SH-SY5Y (cell line): Measurements from ENCODE around the gene FSTL4.

Experiments used
- GATA2 ChIP-seq: IDR thresholded peaks from 2 replicates; pipeline ENCODE4 v1.6.1; 2011; ENCODE audit warnings: mild to moderate bottlenecking, low read depth, low read length
- GATA3 ChIP-seq: IDR thresholded peaks from 2 replicates; pipeline ENCODE4 v1.6.1; 2011; ENCODE audit warnings: low read depth, mild to moderate bottlenecking, low read length, moderate library complexity

Gene FSTL4

GRCh38 chr5:133343196-133343595 is 269.1 kb downstream of the FSTL4 start:
- TF ChIP-seq GATA2: no peak
- no peak for TF ChIP-seq GATA3

GRCh38 chr5:133341915-133342710 is 270.2 kb downstream of the FSTL4 start:
- TF ChIP-seq GATA3 (no peak), GATA2 (no peak)

- no peak for TF ChIP-seq GATA2
- no peak for TF ChIP-seq GATA3
Observed at GRCh38 chr5:133341296-133341695, 271.0 kb downstream of the FSTL4 start.

GRCh38 chr5:133340822-133341221 is 271.5 kb downstream of the FSTL4 start:
- TF ChIP-seq GATA3 (no peak), GATA2 (no peak)

- TF ChIP-seq GATA3 (no peak), GATA2 (no peak)
Observed at GRCh38 chr5:133340002-133340755, 272.2 kb downstream of the FSTL4 start.

GRCh38 chr5:133338504-133339355 is 273.6 kb downstream of the FSTL4 start:
- TF ChIP-seq GATA2: no peak
- TF ChIP-seq GATA3: no peak

GRCh38 chr5:133337795-133338445 is 274.4 kb downstream of the FSTL4 start:
- no peak for TF ChIP-seq GATA3
- TF ChIP-seq GATA2: no peak

GRCh38 chr5:133336969-133337410 is 275.4 kb downstream of the FSTL4 start:
- no peak for TF ChIP-seq GATA3
- TF ChIP-seq GATA2: no peak

- TF ChIP-seq GATA3 (no peak), GATA2 (no peak)
Observed at GRCh38 chr5:133336121-133336968, 276.0 kb downstream of the FSTL4 start.

GRCh38 chr5:133334796-133335639 is 277.3 kb downstream of the FSTL4 start:
- TF ChIP-seq GATA3 (no peak), GATA2 (no peak)

- TF ChIP-seq GATA3: no peak
- no peak for TF ChIP-seq GATA2
Observed at GRCh38 chr5:133333326-133334150, 278.8 kb downstream of the FSTL4 start.
